Measurements from ENCODE around the gene NAA20.
A peak's percentile ranks its signal among the peaks of the same experiment; 100 is the strongest.

The NAA20 gene

GRCh38 chr20:20076297-20077065, 59.3 kb downstream of the NAA20 start:
- DNase-seq (ENCODE audit: low read depth) = peak; percentile 79

- DNase-seq (ENCODE audit: low read depth) = no peak
These were observed 60.9 kb downstream of the NAA20 start for GRCh38 chr20:20078041-20078440.

- no peak for DNase-seq (ENCODE audit: low read depth)
These were observed 62.1 kb downstream of the NAA20 start for GRCh38 chr20:20079102-20079784.
